ENCODE measurements around the gene ADAM19. TPM values are rescaled to one million over a fixed set of nuclear protein-coding genes. Genes with fewer than 3 reads are reported as not detected.

ADAM19 gene
- polyA plus RNA-seq, 1 of the 3 experiments (the other 2 are of a cell fraction) = 46.9 TPM

- TF ChIP-seq PBX3 (IDR thresholded peaks at IDR 0.05) = no peak
Measured at GRCh38 chr5:157454273-157454672, 121.3 kb downstream of the ADAM19 start (continued).

- Histone ChIP-seq H3K36me3 (replicated peaks in 1 of 2; ENCODE audit: control insufficient read depth in 1 of 2, insufficient read depth in 2 of 2, low read length in 1 of 2) (no peaks in the 10 kb centered on the region), H3K9me3 (no peaks in the 10 kb centered on the region), H3K27ac (ENCODE audit: low read depth in 2 of 2, low read length in 1 of 2) (no peak overlapping the region), H3F3A (replicated peaks; ENCODE audit: insufficient read depth) (no peaks in the 10 kb centered on the region), H3K9me2 (no peaks in the 10 kb centered on the region), H3K4me3 (ENCODE audit: low read depth in 2 of 2, low read length in 1 of 2) (no peak overlapping the region), H3K27me3 (ENCODE audit: insufficient read depth) (no peaks in the 10 kb centered on the region), H3K4me1 (ENCODE audit: control insufficient read depth in 1 of 2, insufficient read depth in 2 of 2, low read depth in 1 of 2, low read length in 1 of 2) (peaks cover 0 to 9% of the 10 kb centered on the region in 2 experiments; a peak in 1 of 4 replicates), H3K9ac (no peak overlapping the region), H3K79me2 (ENCODE audit: insufficient read depth) (no peaks in the 10 kb centered on the region), H3K4me2 (no peak overlapping the region), H2AFZ (ENCODE audit: low read depth) (no peak overlapping the region), H4K20me1 (ENCODE audit: insufficient read depth) (no peaks in the 10 kb centered on the region)
- WGBS (ENCODE audit: low lambda C conversion rate) = 87% methylated on average over 3 of the region's 3 CpGs
- POLR2A ChIA-PET = no interaction called here
- CTCF ChIA-PET = interaction anchor here (1.2 kb wide), 1 partner anchor 18 kb away, joined by 3 read pairs; no protein-coding TSS in a partner anchor
- DNase-seq = no peak
- no peak for TF ChIP-seq NRF1 (IDR thresholded peaks at IDR 0.05; ENCODE audit: low read depth, low read length)
- no peak for TF ChIP-seq GABPA (IDR thresholded peaks at IDR 0.05; ENCODE audit: low read depth)
- no peak for TF ChIP-seq FOSL2 (IDR thresholded peaks at IDR 0.05; ENCODE audit: borderline replicate concordance, low read depth)
- TF ChIP-seq USF1 (IDR thresholded peaks at IDR 0.05; ENCODE audit: borderline replicate concordance, low read depth) = no peak
- TF ChIP-seq MXI1 (IDR thresholded peaks at IDR 0.05; ENCODE audit: low read depth, low read length) = no peak
- no peak for TF ChIP-seq EZH2phosphoT487 (IDR thresholded peaks at IDR 0.05; ENCODE audit: borderline replicate concordance, low read depth)
- TF ChIP-seq REST (IDR thresholded peaks at IDR 0.05; ENCODE audit: low read depth, low read length) = no peak
- no peak for TF ChIP-seq NFIC (IDR thresholded peaks at IDR 0.05; ENCODE audit: borderline replicate concordance)
- TF ChIP-seq PBX3 (IDR thresholded peaks at IDR 0.05) = no peak
- no peak for TF ChIP-seq RFX5 (IDR thresholded peaks at IDR 0.05; ENCODE audit: low read length)
- no peak for TF ChIP-seq CTCF (IDR thresholded peaks at IDR 0.05)
- TF ChIP-seq TAF1 (IDR thresholded peaks at IDR 0.05; ENCODE audit: borderline replicate concordance, low read depth, low read length) = no peak
- no peak for TF ChIP-seq SMC3 (IDR thresholded peaks at IDR 0.05; ENCODE audit: low read depth, low read length)
- no peak for TF ChIP-seq RAD21 (IDR thresholded peaks at IDR 0.05; ENCODE audit: low read length)
- no peak for TF ChIP-seq JUND (IDR thresholded peaks at IDR 0.05)
- TF ChIP-seq FOXJ3 (CRISPR knock-in tag; IDR thresholded peaks at IDR 0.05) = no peak
- no peak for TF ChIP-seq TEAD4 (IDR thresholded peaks at IDR 0.05; ENCODE audit: borderline replicate concordance, insufficient read depth)
- no peak for TF ChIP-seq USF2 (IDR thresholded peaks at IDR 0.05; ENCODE audit: borderline replicate concordance, low read depth, low read length)
Measured at GRCh38 chr5:157451806-157452205, 123.8 kb downstream of the ADAM19 start.

Measured in SK-N-SH (cell line).